Endothelial cell of umbilical vein (primary cell): Measurements from ENCODE around the gene UBE2B.

Experiments used
- CTCF ChIP-seq, 2 donors: IDR thresholded peaks; 1 replicate in 1 of 2; 2 replicates in 1 of 2; pipeline ENCODE4 v1.5.1; 2011; ENCODE audit warnings: low read length in 2 of 2, mild to moderate bottlenecking in 2 of 2, moderate library complexity in 2 of 2, control low read depth in 1 of 2, inconsistent platforms in 1 of 2, low read depth in 1 of 2; ENCODE audit not compliant: insufficient read depth in 1 of 2; ENCODE audit errors: extremely low read depth in 1 of 2
- EZH2 ChIP-seq: IDR thresholded peaks from 2 replicates; pipeline ENCODE4 v1.6.1; 2012; ENCODE audit warnings: borderline replicate concordance, low read depth, mild to moderate bottlenecking, moderate library complexity, low read length, inconsistent platforms; ENCODE audit not compliant: severe bottlenecking
- MYC ChIP-seq: IDR thresholded peaks from one replicate; pipeline ENCODE4 v1.6.1; 2011; ENCODE audit warnings: mild to moderate bottlenecking, low read depth, low read length

GRCh38 chr5:134417707-134418106, 46.3 kb downstream of the UBE2B start:
- TF ChIP-seq CTCF (IDR thresholded peaks at IDR 0.05; ENCODE audit: extremely low read depth in 1 of 2, insufficient read depth in 1 of 2, low read depth in 1 of 2, low read length in 2 of 2), result no peak
- no peak for TF ChIP-seq EZH2
- TF ChIP-seq MYC, result no peak
